Measurements from ENCODE around the gene ADAMTS9. TPM values are rescaled to one million over a fixed set of nuclear protein-coding genes. Genes with fewer than 3 reads are reported as not detected.

ADAMTS9 gene
- total and polyA plus RNA-seq, 9 of the 15 experiments (the other 6 are each of a cell fraction or from before 2014, with no cell fraction given), result 0.05 to 0.32 (median 0.13) TPM; not detected in 2

GRCh38 chr3:64612082-64612860 is 75.5 kb downstream of the ADAMTS9 start:
- Histone ChIP-seq H3K9me1 (ENCODE audit: control insufficient read depth, insufficient read depth, low read length) (no peaks in the 10 kb centered on the region), H3K36me3 (ENCODE audit: control insufficient read depth, insufficient read depth, low read length) (no peaks in the 10 kb centered on the region), H3K4me2 (ENCODE audit: insufficient read depth, low read length) (no peak overlapping the region), H3K79me2 (ENCODE audit: control insufficient read depth, insufficient read depth, low read length) (no peaks in the 10 kb centered on the region; the same call in 2 of the 3 replicates), H3K27me3 (ENCODE audit: control insufficient read depth in 2 of 2, insufficient read depth in 2 of 2, low read length in 2 of 2) (no peaks in the 10 kb centered on the region; a peak in 1 of 5 replicates), H3K4me3 (no peak overlapping the region), H4K20me1 (replicated peaks; ENCODE audit: control insufficient read depth, insufficient read depth, low read length) (no peaks in the 10 kb centered on the region), H3K27ac (ENCODE audit: extremely low read depth, low read depth, low read length) (no peak overlapping the region), H3K4me1 (replicated peaks in 1 of 2; ENCODE audit: control insufficient read depth in 2 of 2, insufficient read depth in 2 of 2, low read length in 2 of 2) (no peaks in the 10 kb centered on the region), H3K9me3 (replicated peaks; ENCODE audit: control insufficient read depth, insufficient read depth, low read depth, low read length) (no peaks in the 10 kb centered on the region), H2AFZ (ENCODE audit: low read depth, low read length) (no peak overlapping the region), H3K9ac (ENCODE audit: insufficient read depth in 1 of 2, low read depth in 2 of 2, low read length in 2 of 2) (no peak overlapping the region)
- BruUV-seq (replicated peaks), result no TSS peak
- DNase-seq (ENCODE audit: extremely low read depth in 1 of 4, low spot score in 3 of 4) (no peak), ATAC-seq (no peak), FAIRE-seq (no peak)
- in situ Hi-C loops (cut with MboI), result no loop called here
- intact Hi-C loops (cut with micrococcal nuclease), result no loop called here
- ChIA-PET POLR2A (interaction anchor here (1.4 kb wide), 1 partner anchor 9 kb away, joined by 6 read pairs; no protein-coding TSS in a partner anchor), CTCF (ENCODE audit: low intra/inter-chr PET ratio) (no interaction called here)
- WGBS (ENCODE audit: insufficient coverage, low coverage, missing lambda C conversion rate), result 0% methylated on average over 4 of the region's 4 CpGs
- TF ChIP-seq ZNF146 (CRISPR knock-in tag; IDR thresholded peaks at IDR 0.05; ENCODE audit: unreplicated experiment), result no peak
- no peak for TF ChIP-seq MCM3 (IDR thresholded peaks at IDR 0.05)
- TF ChIP-seq MAFK (IDR thresholded peaks at IDR 0.05; ENCODE audit: low read length), result no peak
- TF ChIP-seq HDAC6 (IDR thresholded peaks at IDR 0.05; ENCODE audit: low read depth, low read length), result no peak
- TF ChIP-seq TSC22D4 (tag; IDR thresholded peaks at IDR 0.05), result no peak
- TF ChIP-seq JUN (IDR thresholded peaks at IDR 0.05; ENCODE audit: borderline replicate concordance, low read depth, low read length), result no peak
- no peak for TF ChIP-seq JUN (CRISPR knock-in tag; IDR thresholded peaks at IDR 0.05; ENCODE audit: borderline replicate concordance)
- no peak for TF ChIP-seq CHD2 (IDR thresholded peaks at IDR 0.05; ENCODE audit: low read depth, low read length)
- no peak for TF ChIP-seq ZBED1 (IDR thresholded peaks at IDR 0.05)
- TF ChIP-seq TRIM28 (IDR thresholded peaks at IDR 0.05), result no peak
- TF ChIP-seq ZNF512 (tag; IDR thresholded peaks at IDR 0.05), result no peak
- TF ChIP-seq ZFP30 (CRISPR knock-in tag; IDR thresholded peaks at IDR 0.05; ENCODE audit: borderline replicate concordance), result no peak
- no peak for TF ChIP-seq ZNF134 (CRISPR knock-in tag; conservative IDR thresholded peaks at IDR 0.05)
- no peak for TF ChIP-seq MED1 (CRISPR knock-in tag; IDR thresholded peaks at IDR 0.05; ENCODE audit: borderline replicate concordance)
- no peak for TF ChIP-seq THAP12 (CRISPR knock-in tag; IDR thresholded peaks at IDR 0.05)
- TF ChIP-seq NUFIP1 (IDR thresholded peaks at IDR 0.05; ENCODE audit: partially characterized antibody), result no peak
- no peak for TF ChIP-seq MYC (IDR thresholded peaks at IDR 0.05; ENCODE audit: low read depth, low read length)
- TF ChIP-seq MYC (CRISPR knock-in tag; IDR thresholded peaks at IDR 0.05; ENCODE audit: borderline replicate concordance, low read depth), result no peak
- no peak for TF ChIP-seq EP300 (IDR thresholded peaks at IDR 0.05; ENCODE audit: low read length)
- TF ChIP-seq ZNF140 (CRISPR knock-in tag; IDR thresholded peaks at IDR 0.05), result no peak

All from K562 (cell line).